Stomach (tissue), 9 donors: ENCODE measurements around the gene GNMT. TPM values are rescaled to one million over a fixed set of nuclear protein-coding genes. Genes with fewer than 3 reads are reported as not detected.

Source experiments
- DNase-seq, 2 donors: peaks; one replicate each; pipeline versions ENCODE4 v3.0.0 to v3.0.0-alpha.2; 2013 to 2019
- H3K27ac ChIP-seq, 5 donors: fragments of 200-600 bp in 4 of 5; sonication (generic) in 4 of 5; one replicate each; pipeline ENCODE4 v1.5.1; 2013 to 2019; ENCODE audit warnings: mild to moderate bottlenecking in 1 of 5, moderate library complexity in 1 of 5
- H3K27me3 ChIP-seq, 3 donors: fragments of 200-600 bp; sonication (generic); one replicate each; pipeline ENCODE4 v1.5.1; 2017 to 2019; ENCODE audit warnings: mixed run types in 1 of 3
- H3K36me3 ChIP-seq, 4 donors: fragments of 200-600 bp; sonication (generic); 1 replicate in 3 of 4; 2 replicates in 1 of 4; pipeline ENCODE4 v1.5.1; 2016 to 2019
- H3K4me1 ChIP-seq, 4 donors: fragments of 200-600 bp; sonication (generic); one replicate each; pipeline ENCODE4 v1.5.1; 2016 to 2019
- H3K4me3 ChIP-seq, 4 donors: fragments of 200-600 bp; sonication (generic) in 3 of 4; one replicate each; pipeline ENCODE4 v1.5.1; 2016 to 2019; ENCODE audit warnings: mild to moderate bottlenecking in 1 of 4
- H3K9me3 ChIP-seq, 4 donors: fragments of 200-600 bp; sonication (generic); one replicate each; pipeline ENCODE4 v1.5.1; 2016 to 2019
- EP300 ChIP-seq: sonication (generic); formaldehyde crosslinking; IDR thresholded peaks from one replicate; pipeline ENCODE4 v1.6.1; 2017; ENCODE audit warnings: antibody characterized with exemption
- POLR2A ChIP-seq, 4 donors: fragments of 450-650 bp; IDR thresholded peaks; one replicate each; pipeline ENCODE4 v1.6.1; 2016; ENCODE audit warnings: antibody characterized with exemption in 4 of 4, control low read depth in 2 of 4, mild to moderate bottlenecking in 1 of 4, moderate library complexity in 1 of 4
- POLR2AphosphoS5 ChIP-seq, 3 donors: sonication (generic); formaldehyde crosslinking; IDR thresholded peaks; one replicate each; pipeline ENCODE4 v1.6.1; 2016; ENCODE audit warnings: antibody characterized with exemption in 3 of 3
- WGBS, 5 donors: extraction: QIAGEN DNeasy Blood & Tissue Kit in 3 of 5; methylation state at CpG; one replicate each; pipeline versions ENCODE4 v1.1.5 to v1.1.7; 2013 to 2018; 5-methylcytosine and 5-hydroxymethylcytosine counted together
- intact Hi-C: fragments of 100-400 bp; cut with DNase I; formaldehyde crosslinking; loops from one replicate; pipeline ENCODE4 v1.15.1; 2023; ENCODE audit warnings: low total_unique reads
- polyA plus RNA-seq, 3 donors: library from polyadenylated mRNA; stranded (reverse); fragments of 200-250 nt; gene quantifications; one replicate each; pipeline ENCODE4 v1.2.3, GENCODE V29; 2013
- total RNA-seq, 5 donors: library from RNA; depleted of rRNA; stranded (reverse); fragments of >200 nt; gene quantifications; one replicate each; pipeline versions ENCODE4 v1.1.0 to v1.2.3, GENCODE V29; 2014 to 2016
- TF ChIP-seq, protein P1 (sequence below), 7 experiments: fragments of 450-650 bp in 4 of 7; fragments of 200-600 bp in 3 of 7; sonication (generic) in 3 of 7; IDR thresholded peaks; one replicate each; pipeline ENCODE4 v1.5.1; 2016 to 2019; ENCODE audit warnings: antibody characterized with exemption in 7 of 7, control low read depth in 2 of 7, mild to moderate bottlenecking in 1 of 7
- donor health status: healthy with polysubstance abuse.
- donor health status: Bipolar disorder and iron deficiency.
- donor health status: healthy.

GNMT gene
- total and polyA plus RNA-seq, 8 donors, result 0.45 to 121 (median 17.8) TPM; not detected in 2

DNA sequence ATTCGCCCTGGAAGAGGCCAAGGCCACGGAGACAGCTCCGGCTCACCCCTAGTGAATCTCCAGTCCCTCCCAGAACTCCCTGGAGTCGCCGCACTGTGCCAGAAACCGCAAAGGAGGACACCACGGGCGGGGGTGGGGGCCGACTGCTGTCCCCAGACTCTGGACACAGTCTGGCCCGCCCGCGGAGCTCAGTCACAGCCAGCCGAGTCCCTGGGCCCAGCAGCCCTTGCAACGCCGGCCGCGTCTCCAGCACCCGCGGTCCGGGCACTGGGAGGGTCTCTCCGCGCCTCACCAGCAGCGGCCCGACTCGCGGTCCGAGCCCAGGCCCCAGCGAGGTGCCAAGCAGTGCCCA is 17.9 kb downstream of the GNMT start:
- H3K27me3 ChIP-seq, result no peaks in the 10 kb centered on the region
- peak overlapping the region; percentile 86 to 94 (median 92) for H3K27ac ChIP-seq
- DNase-seq, result peak in 1 of 2 donors; percentile 55
- H3K9me3 ChIP-seq, result no peaks in the 10 kb centered on the region
- intact Hi-C loops, result no loop called here
- 0% methylated on average over 5 to 28 of the region's 28 CpGs for WGBS, 5 donors
- H3K4me1 ChIP-seq, result peaks cover 22 to 51% (median 40%) of the 10 kb centered on the region in 4 donors
- TF ChIP-seq POLR2A (IDR thresholded peaks at IDR 0.05) (no peak), EP300 (no peak), POLR2AphosphoS5 (IDR thresholded peaks at IDR 0.05) (no peak)
- TF ChIP-seq, protein P1, sequence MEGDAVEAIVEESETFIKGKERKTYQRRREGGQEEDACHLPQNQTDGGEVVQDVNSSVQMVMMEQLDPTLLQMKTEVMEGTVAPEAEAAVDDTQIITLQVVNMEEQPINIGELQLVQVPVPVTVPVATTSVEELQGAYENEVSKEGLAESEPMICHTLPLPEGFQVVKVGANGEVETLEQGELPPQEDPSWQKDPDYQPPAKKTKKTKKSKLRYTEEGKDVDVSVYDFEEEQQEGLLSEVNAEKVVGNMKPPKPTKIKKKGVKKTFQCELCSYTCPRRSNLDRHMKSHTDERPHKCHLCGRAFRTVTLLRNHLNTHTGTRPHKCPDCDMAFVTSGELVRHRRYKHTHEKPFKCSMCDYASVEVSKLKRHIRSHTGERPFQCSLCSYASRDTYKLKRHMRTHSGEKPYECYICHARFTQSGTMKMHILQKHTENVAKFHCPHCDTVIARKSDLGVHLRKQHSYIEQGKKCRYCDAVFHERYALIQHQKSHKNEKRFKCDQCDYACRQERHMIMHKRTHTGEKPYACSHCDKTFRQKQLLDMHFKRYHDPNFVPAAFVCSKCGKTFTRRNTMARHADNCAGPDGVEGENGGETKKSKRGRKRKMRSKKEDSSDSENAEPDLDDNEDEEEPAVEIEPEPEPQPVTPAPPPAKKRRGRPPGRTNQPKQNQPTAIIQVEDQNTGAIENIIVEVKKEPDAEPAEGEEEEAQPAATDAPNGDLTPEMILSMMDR (IDR thresholded peaks at IDR 0.05), result no peak
- peak overlapping the region; percentile 80 to 97 (median 89) for H3K4me3 ChIP-seq
- H3K36me3 ChIP-seq, result peaks cover 0 to 11% (median 7%) of the 10 kb centered on the region in 4 donors

DNA sequence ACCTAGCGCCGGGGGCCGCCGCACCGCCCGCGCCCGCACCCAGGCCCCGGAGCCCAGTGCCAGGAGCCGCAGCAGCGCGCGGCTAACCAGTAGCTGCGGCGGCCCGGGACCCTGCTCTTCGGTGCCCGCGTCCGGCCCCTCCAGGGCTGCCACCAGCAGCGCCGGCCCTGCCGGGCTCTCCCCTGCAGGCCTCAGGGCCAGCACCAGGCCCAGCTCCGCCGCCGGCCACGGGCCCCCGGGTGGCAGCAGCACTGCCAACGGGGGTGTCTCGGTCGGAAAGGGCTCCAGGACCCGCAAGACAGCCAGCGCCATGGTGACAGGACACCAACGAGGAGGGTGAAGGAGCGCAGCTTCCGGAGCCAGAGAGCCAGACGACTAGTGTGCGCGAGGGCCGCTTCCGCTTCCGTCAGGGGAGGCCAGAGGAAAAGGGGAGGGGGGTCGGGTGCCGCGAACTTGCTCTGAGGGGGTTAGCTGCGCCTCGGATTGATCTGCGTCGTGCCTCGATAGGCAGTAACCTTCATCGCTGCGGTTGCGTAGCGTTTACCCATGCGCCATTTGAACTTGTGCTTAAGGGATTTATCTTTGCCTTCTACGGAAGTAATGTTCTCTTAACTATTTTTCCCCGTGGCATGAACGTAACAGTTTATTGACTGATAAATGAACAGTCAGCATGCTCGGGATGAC is 18.4 kb downstream of the GNMT start, which contains the start of gene PEX6:
Gene PEX6 (minus strand): TSS at position 343 of the 684 bp plus-strand sequence. CDS start 31 bp downstream, at position 312.
- Histone ChIP-seq H3K27me3 (no peaks in the 10 kb centered on the region), H3K36me3 (peaks cover 0 to 8% (median 2%) of the 10 kb centered on the region in 4 donors), H3K9me3 (no peaks in the 10 kb centered on the region), H3K27ac (peak within 1 kb of the TSS; percentile 86 to 94 (median 92)), H3K4me1 (peaks cover 22 to 56% (median 45%) of the 10 kb centered on the region in 4 donors), H3K4me3 (peak within 1 kb of the TSS; percentile 80 to 97 (median 89))
- TF ChIP-seq EP300 (no peak), POLR2AphosphoS5 (IDR thresholded peaks at IDR 0.05) (peak; percentile 14 to 86 (median 80)), POLR2A (IDR thresholded peaks at IDR 0.05) (peak in 1 of 4 donors; percentile 61)
- TF ChIP-seq, protein P1 (IDR thresholded peaks at IDR 0.05), result no peak
- DNase-seq, result peak; percentile 89 to 95
- 0 to 1% (median 0%) methylated on average over 22 to 59 of the region's 59 CpGs for WGBS, 5 donors
- intact Hi-C loops, result no loop called here

DNA sequence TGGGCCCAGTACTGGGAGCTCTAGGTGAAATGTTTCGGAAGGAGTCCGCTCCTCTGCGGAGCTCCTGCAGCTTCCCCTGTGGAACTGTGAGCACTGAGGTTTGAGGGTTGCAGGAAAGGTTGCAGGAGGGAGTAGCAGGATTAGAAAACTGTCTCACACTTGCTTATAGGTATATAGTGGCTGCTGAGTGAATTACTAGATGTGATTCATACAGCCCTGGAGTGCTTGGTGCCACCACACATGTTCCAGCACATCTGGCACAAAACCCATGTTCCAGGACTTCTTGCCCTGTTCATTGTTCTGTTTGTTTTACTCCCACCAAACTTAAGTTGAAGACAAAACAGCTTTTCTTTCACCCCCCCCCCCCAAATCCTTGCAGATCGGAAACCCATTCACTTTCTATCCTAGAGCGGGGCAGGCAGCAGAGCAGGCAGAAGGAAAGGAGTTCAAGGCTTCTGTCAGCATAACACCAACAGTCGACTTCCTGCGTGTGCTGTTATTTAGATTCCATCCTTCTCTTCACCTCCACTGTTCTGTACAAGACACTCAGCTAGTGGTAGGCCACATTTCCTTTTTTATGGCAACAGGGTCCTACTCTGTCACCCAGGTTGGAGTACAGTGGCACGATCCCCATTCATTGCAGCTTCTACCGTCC is 19.1 kb downstream of the GNMT start:
- peaks cover 22 to 56% (median 46%) of the 10 kb centered on the region in 4 donors for H3K4me1 ChIP-seq
- DNase-seq, result no peak
- peaks cover 0 to 3% (median 0%) of the 10 kb centered on the region in 4 donors for H3K36me3 ChIP-seq
- H3K4me3 ChIP-seq, result peak overlapping the region; percentile 80 to 97 (median 89)
- H3K27ac ChIP-seq, result peak overlapping the region; percentile 86 to 94 (median 92)
- intact Hi-C loops, result no loop called here
- 42 to 48% (median 45%) methylated on average over 9 of the region's 9 CpGs for WGBS, 5 donors
- H3K9me3 ChIP-seq, result no peaks in the 10 kb centered on the region
- no peaks in the 10 kb centered on the region for H3K27me3 ChIP-seq
- TF ChIP-seq POLR2AphosphoS5 (IDR thresholded peaks at IDR 0.05) (no peak), EP300 (no peak), POLR2A (IDR thresholded peaks at IDR 0.05) (no peak)
- TF ChIP-seq, protein P1 (IDR thresholded peaks at IDR 0.05), result no peak

DNA sequence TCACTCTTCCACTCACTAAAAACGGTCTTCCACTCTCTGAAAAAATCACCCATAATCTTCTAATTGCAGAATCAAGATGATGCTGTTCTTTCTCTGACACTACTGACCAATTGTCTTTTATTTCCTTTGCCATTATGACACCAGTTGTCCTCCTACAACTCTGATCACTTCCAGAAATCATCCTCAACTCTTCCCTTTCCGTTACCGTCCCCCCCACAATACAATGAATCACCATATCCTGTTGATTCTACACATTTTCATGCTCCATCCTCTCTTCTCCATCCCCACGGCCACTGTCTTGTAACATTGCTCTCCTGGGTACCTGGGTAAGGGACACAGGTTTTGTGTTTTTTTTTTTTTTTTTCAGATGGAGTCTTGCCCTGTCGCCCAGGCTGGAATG is 21.3 kb downstream of the GNMT start:
- peaks cover 34 to 58% (median 56%) of the 10 kb centered on the region in 4 donors for H3K4me1 ChIP-seq
- H3K36me3 ChIP-seq, result no peaks in the 10 kb centered on the region
- TF ChIP-seq POLR2A (IDR thresholded peaks at IDR 0.05), result no peak
- TF ChIP-seq, protein P1 (IDR thresholded peaks at IDR 0.05), result no peak
- TF ChIP-seq POLR2AphosphoS5 (IDR thresholded peaks at IDR 0.05), result no peak
- TF ChIP-seq EP300, result no peak
- H3K4me3 ChIP-seq, result no peak overlapping the region
- H3K27me3 ChIP-seq, result no peaks in the 10 kb centered on the region
- no peaks in the 10 kb centered on the region for H3K9me3 ChIP-seq
- H3K27ac ChIP-seq, result no peak overlapping the region
- intact Hi-C loops, result no loop called here
- WGBS, 5 donors, result 87 to 92% (median 90%) methylated on average over 5 of the region's 5 CpGs
- DNase-seq, result no peak
